T-helper 2 cell (primary cell): ENCODE data around the gene MYBPHL.
"Not testable (repeated sequence)": the region's sequence is repeated elsewhere in the genome, so short reads cannot be mapped to it uniquely, and the experiment has no call there.

Source experiments
- DNase-seq, 5 experiments: peaks; one replicate each; pipeline versions ENCODE4 v3.0.0 to v3.0.0-alpha.2; 2012 to 2022

Gene MYBPHL

GRCh38 chr1:109305991-109306390 is 820 bp downstream of the MYBPHL start:
- DNase-seq, result not testable (repeated sequence)

GRCh38 chr1:109304226-109304920 is 2.4 kb downstream of the MYBPHL start:
- DNase-seq, result no peak

GRCh38 chr1:109301874-109302273 is 4.9 kb downstream of the MYBPHL start:
- DNase-seq, result no peak

GRCh38 chr1:109300650-109301151 is 6.1 kb downstream of the MYBPHL start:
- no peak for DNase-seq

- no peak for DNase-seq
Measured at GRCh38 chr1:109299558-109300343, 7.1 kb downstream of the MYBPHL start.

GRCh38 chr1:109298666-109299557 is 7.9 kb downstream of the MYBPHL start:
- DNase-seq, result no peak

GRCh38 chr1:109296782-109297181 is 10.0 kb downstream of the MYBPHL start:
- no peak for DNase-seq

GRCh38 chr1:109295712-109296415 is 10.9 kb downstream of the MYBPHL start:
- DNase-seq, result no peak

GRCh38 chr1:109294481-109294880 is 12.3 kb downstream of the MYBPHL start:
- no peak for DNase-seq

GRCh38 chr1:109293026-109293425 is 13.8 kb downstream of the MYBPHL start:
- DNase-seq, result no peak

GRCh38 chr1:109292364-109292763 is 14.4 kb downstream of the MYBPHL start:
- no peak for DNase-seq

GRCh38 chr1:109290998-109291397 is 15.8 kb downstream of the MYBPHL start:
- DNase-seq, result no peak

GRCh38 chr1:109290137-109290536 is 16.7 kb downstream of the MYBPHL start:
- DNase-seq, result no peak

GRCh38 chr1:109286762-109287161 is 20.0 kb downstream of the MYBPHL start:
- DNase-seq, result not testable (repeated sequence)

GRCh38 chr1:109283748-109284600 is 22.8 kb downstream of the MYBPHL start:
- DNase-seq, result peak in 1 of 5 experiments; percentile 81

- DNase-seq, result peak; percentile 77 to 91 (median 83)
Measured at GRCh38 chr1:109282952-109283747, 23.7 kb downstream of the MYBPHL start, which contains the start of gene PSRC1. PSRC1 (minus strand) TSS chr1:109283145.

GRCh38 chr1:109282497-109282951 is 24.3 kb downstream of the MYBPHL start:
- no peak for DNase-seq

GRCh38 chr1:109281680-109282496 is 24.9 kb downstream of the MYBPHL start:
- DNase-seq, result no peak

GRCh38 chr1:109280862-109281261 is 25.9 kb downstream of the MYBPHL start:
- DNase-seq, result no peak
